Measurements from ENCODE around the gene UMODL1.

Gene UMODL1

DNA sequence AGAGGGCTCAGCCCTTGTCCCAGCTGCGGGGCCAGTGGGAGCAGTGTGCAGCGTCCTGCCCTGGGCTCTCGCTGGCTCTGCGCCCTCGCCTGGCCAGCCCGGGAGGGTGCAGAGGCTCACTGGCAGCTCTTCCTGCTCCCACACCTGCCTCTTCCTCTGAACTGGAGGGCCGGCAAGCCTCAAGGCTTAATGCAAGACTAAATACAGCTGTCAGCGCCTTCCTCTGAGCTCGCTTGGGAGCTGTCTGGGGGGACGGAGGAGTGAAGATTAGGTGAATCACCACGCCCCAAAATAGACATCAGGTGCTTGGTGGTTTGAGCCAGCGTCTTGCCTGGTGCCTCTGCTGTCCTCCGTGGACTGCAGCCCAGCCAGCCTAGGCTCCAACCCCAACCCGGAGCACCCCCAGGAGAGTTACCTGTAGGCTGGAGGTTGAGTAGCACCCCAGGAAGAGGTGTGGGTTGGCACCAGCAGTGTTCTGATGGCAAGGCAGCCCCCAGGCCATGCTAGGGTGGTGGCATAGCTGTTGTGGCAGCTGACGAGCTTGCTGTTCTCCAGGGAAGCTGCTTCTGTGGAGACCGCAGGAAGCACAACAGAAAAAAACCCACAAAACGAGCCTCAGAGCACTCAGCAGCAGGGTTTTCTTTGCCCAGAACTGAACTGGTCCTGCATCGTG, 36.9 kb downstream of the UMODL1 start:
- DNase-seq, result peak; percentile 100
- peak overlapping the region; percentile 91 for H3K27ac ChIP-seq (ENCODE audit: low read length)
- H4K20me1 ChIP-seq (ENCODE audit: insufficient read depth, low read length), result no peaks in the 10 kb centered on the region
- TF ChIP-seq, protein P1, sequence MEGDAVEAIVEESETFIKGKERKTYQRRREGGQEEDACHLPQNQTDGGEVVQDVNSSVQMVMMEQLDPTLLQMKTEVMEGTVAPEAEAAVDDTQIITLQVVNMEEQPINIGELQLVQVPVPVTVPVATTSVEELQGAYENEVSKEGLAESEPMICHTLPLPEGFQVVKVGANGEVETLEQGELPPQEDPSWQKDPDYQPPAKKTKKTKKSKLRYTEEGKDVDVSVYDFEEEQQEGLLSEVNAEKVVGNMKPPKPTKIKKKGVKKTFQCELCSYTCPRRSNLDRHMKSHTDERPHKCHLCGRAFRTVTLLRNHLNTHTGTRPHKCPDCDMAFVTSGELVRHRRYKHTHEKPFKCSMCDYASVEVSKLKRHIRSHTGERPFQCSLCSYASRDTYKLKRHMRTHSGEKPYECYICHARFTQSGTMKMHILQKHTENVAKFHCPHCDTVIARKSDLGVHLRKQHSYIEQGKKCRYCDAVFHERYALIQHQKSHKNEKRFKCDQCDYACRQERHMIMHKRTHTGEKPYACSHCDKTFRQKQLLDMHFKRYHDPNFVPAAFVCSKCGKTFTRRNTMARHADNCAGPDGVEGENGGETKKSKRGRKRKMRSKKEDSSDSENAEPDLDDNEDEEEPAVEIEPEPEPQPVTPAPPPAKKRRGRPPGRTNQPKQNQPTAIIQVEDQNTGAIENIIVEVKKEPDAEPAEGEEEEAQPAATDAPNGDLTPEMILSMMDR (IDR thresholded peaks at IDR 0.05; ENCODE audit: low read length), result peak; percentile 98
- TF ChIP-seq EZH2phosphoT487 (IDR thresholded peaks at IDR 0.05; ENCODE audit: low read length), result no peak
- no peaks in the 10 kb centered on the region for H3K36me3 ChIP-seq (replicated peaks; ENCODE audit: insufficient read depth, low read length)
- H3F3A ChIP-seq (ENCODE audit: insufficient read depth, low read length), result peaks cover 16% of the 10 kb centered on the region
- H3K4me2 ChIP-seq (ENCODE audit: low read depth, low read length), result peak overlapping the region; percentile 81
- peak overlapping the region; percentile 71 for H2AFZ ChIP-seq (ENCODE audit: low read length)
- H3K4me3 ChIP-seq (ENCODE audit: low read length), result peak overlapping the region; percentile 42
- no peaks in the 10 kb centered on the region for H3K27me3 ChIP-seq (replicated peaks; ENCODE audit: insufficient read depth, low read length)
- peaks cover 18% of the 10 kb centered on the region for H3K4me1 ChIP-seq (ENCODE audit: low read length)
- H3K79me2 ChIP-seq (ENCODE audit: low read length), result no peaks in the 10 kb centered on the region
- peak overlapping the region; percentile 69 for H3K9ac ChIP-seq (ENCODE audit: low read length)
- no peaks in the 10 kb centered on the region for H3K9me3 ChIP-seq (replicated peaks; ENCODE audit: insufficient read depth, low read length)
- no peaks in the 10 kb centered on the region for H3K9me2 ChIP-seq (replicated peaks; ENCODE audit: insufficient read depth, low read length)

DNA sequence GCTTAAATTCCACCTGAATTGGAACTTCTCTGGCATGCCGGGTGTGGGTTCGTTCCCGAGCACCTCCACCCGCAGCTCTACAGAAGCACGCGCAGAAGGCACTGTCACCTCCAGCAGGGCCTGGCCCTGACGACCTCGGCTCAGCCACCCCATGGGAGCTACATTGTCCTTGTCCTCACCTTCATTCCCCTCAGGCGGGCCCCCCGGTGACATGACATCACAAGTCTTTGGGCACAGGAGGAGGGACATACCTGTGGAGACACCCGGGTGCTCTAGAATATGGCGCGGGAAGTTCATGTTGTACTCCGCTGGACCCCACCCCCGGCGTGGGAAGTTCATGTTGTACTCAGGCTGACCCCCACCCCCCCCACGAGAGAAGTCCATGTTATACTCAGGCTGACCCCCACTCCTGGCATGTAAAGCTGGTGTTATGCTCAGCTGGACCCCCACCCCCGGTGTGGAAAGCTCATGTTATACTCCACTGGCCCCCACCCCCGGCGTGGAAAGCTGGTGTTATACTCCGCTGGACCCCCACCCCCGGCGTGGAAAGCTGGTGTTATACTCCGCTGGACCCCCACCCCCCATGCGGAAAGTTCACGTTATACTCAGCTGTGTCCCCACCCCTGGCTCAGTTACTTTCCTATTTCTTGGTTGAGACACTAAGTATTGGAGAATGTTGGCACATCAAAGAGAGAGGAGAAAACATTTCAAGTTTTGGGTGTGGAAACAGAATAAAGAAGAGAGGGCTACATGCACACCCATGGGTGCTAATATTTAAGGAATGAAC, 37.6 kb downstream of the UMODL1 start:
- H3K79me2 ChIP-seq (ENCODE audit: low read length), result no peaks in the 10 kb centered on the region
- peaks cover 18% of the 10 kb centered on the region for H3K4me1 ChIP-seq (ENCODE audit: low read length)
- peak overlapping the region; percentile 71 for H2AFZ ChIP-seq (ENCODE audit: low read length)
- H3K27me3 ChIP-seq (replicated peaks; ENCODE audit: insufficient read depth, low read length), result no peaks in the 10 kb centered on the region
- no peaks in the 10 kb centered on the region for H4K20me1 ChIP-seq (ENCODE audit: insufficient read depth, low read length)
- no peaks in the 10 kb centered on the region for H3K9me3 ChIP-seq (replicated peaks; ENCODE audit: insufficient read depth, low read length)
- H3K36me3 ChIP-seq (replicated peaks; ENCODE audit: insufficient read depth, low read length), result no peaks in the 10 kb centered on the region
- H3K27ac ChIP-seq (ENCODE audit: low read length), result peak overlapping the region; percentile 91
- H3K9ac ChIP-seq (ENCODE audit: low read length), result peak overlapping the region; percentile 69
- TF ChIP-seq, protein P1 (IDR thresholded peaks at IDR 0.05; ENCODE audit: low read length), result no peak
- no peak for TF ChIP-seq EZH2 (optimal IDR thresholded peaks at IDR 0.05; ENCODE audit: low read depth, low read length)
- H3K9me2 ChIP-seq (replicated peaks; ENCODE audit: insufficient read depth, low read length), result no peaks in the 10 kb centered on the region
- peak overlapping the region; percentile 81 for H3K4me2 ChIP-seq (ENCODE audit: low read depth, low read length)
- no peak for DNase-seq
- H3F3A ChIP-seq (ENCODE audit: insufficient read depth, low read length), result peaks cover 16% of the 10 kb centered on the region
- H3K4me3 ChIP-seq (ENCODE audit: low read length), result peak overlapping the region; percentile 42

DNA sequence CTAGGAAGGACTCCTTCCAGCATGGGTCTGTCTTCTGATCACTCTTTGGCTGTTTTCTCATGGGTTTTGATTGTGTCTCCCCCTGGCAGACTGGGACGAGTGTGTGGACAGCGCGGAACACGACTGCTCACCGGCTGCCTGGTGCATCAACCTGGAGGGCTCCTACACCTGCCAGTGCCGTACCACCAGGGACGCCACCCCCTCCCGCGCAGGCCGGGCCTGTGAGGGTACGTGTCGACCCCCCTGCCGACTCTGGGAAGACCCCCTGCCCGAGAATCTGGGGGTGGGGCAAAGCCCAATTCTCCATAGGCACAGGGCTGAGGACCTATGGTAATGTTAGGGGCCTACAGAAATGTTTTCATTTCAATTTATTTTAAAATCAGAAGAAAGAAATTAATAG, 38.4 kb downstream of the UMODL1 start:
- no peak overlapping the region for H3K4me3 ChIP-seq (ENCODE audit: low read length)
- H3K9ac ChIP-seq (ENCODE audit: low read length), result no peak overlapping the region
- peaks cover 18% of the 10 kb centered on the region for H3K4me1 ChIP-seq (ENCODE audit: low read length)
- H3K4me2 ChIP-seq (ENCODE audit: low read depth, low read length), result no peak overlapping the region
- H3K27ac ChIP-seq (ENCODE audit: low read length), result no peak overlapping the region
- H3K36me3 ChIP-seq (replicated peaks; ENCODE audit: insufficient read depth, low read length), result no peaks in the 10 kb centered on the region
- DNase-seq, result no peak
- H3K9me3 ChIP-seq (replicated peaks; ENCODE audit: insufficient read depth, low read length), result no peaks in the 10 kb centered on the region
- no peaks in the 10 kb centered on the region for H3K27me3 ChIP-seq (replicated peaks; ENCODE audit: insufficient read depth, low read length)
- TF ChIP-seq, protein P1 (IDR thresholded peaks at IDR 0.05; ENCODE audit: low read length), result no peak
- TF ChIP-seq EZH2 (optimal IDR thresholded peaks at IDR 0.05; ENCODE audit: low read depth, low read length), result no peak
- TF ChIP-seq EZH2phosphoT487 (IDR thresholded peaks at IDR 0.05; ENCODE audit: low read length), result no peak
- H3K9me2 ChIP-seq (replicated peaks; ENCODE audit: insufficient read depth, low read length), result no peaks in the 10 kb centered on the region
- H4K20me1 ChIP-seq (ENCODE audit: insufficient read depth, low read length), result no peaks in the 10 kb centered on the region
- no peaks in the 10 kb centered on the region for H3K79me2 ChIP-seq (ENCODE audit: low read length)
- H3F3A ChIP-seq (ENCODE audit: insufficient read depth, low read length), result peaks cover 16% of the 10 kb centered on the region
- H2AFZ ChIP-seq (ENCODE audit: low read length), result no peak overlapping the region

Measured in MM.1S (cell line).